ENCODE results near the gene CYP19A1.
"Not testable (repeated sequence)": the region's sequence is repeated elsewhere in the genome, so short reads cannot be mapped to it uniquely, and the experiment has no call there.

Gene CYP19A1

GRCh38 chr15:51190424-51191068 lies 147.8 kb downstream of the CYP19A1 start:
- TF ChIP-seq REST (IDR thresholded peaks at IDR 0.05; ENCODE audit: insufficient replicate concordance, low read depth) (no peak), POLR2AphosphoS5 (IDR thresholded peaks at IDR 0.05; ENCODE audit: low read depth) (no peak), GABPA (IDR thresholded peaks at IDR 0.05; ENCODE audit: low read depth) (no peak), CTCF (IDR thresholded peaks at IDR 0.05; ENCODE audit: insufficient read depth, low read length) (no peak), SPI1 (IDR thresholded peaks at IDR 0.05; ENCODE audit: borderline replicate concordance, low read depth) (no peak)
- no peak overlapping the region for H3K4me3 ChIP-seq (replicated peaks; ENCODE audit: insufficient read depth, low read length)
- no peaks in the 10 kb centered on the region for H3K27me3 ChIP-seq (ENCODE audit: insufficient read depth, poor library complexity, severe bottlenecking)
- peak overlapping the region; percentile 57 for H3K27ac ChIP-seq (replicated peaks)
- DNase-seq (ENCODE audit: low read depth in 1 of 2, low spot score in 1 of 2): no peak

DNA sequence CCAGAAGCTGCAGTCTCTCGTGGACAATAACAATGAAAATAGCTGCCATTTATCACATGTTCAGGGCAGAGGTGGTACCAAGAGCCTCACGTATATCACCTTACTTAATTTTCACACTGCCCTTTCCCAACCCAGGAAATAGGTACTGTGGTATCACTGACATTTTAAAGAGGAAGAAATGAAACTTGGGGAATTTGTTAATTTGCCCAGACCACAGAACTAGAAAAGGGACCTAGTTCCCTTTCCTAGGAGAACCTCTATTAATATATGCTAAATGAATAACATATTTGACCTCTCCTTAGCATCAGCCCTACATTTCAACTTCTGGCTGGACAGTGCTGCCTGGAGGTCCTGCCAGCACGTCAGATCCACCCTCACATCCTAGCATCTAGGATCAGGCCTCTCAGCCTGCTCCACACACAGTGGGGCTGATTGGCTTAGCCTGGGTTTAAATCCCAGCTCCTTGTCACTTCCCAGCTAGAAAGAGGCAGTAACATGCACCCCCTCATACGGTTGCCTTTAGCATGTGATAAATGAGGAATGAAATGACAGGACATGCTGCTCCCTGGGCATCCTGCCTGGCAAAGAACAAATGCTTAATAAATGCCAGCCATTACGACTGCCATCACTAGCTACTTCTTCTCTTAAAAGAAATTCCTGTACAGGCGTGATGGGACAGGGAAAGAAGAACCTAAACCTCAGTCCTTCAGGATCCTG lies 148.6 kb downstream of the CYP19A1 start:
- no peaks in the 10 kb centered on the region for H3K27me3 ChIP-seq (ENCODE audit: insufficient read depth, poor library complexity, severe bottlenecking)
- TF ChIP-seq REST (IDR thresholded peaks at IDR 0.05; ENCODE audit: insufficient replicate concordance, low read depth): no peak
- TF ChIP-seq SPI1 (IDR thresholded peaks at IDR 0.05; ENCODE audit: borderline replicate concordance, low read depth): no peak
- no peak for TF ChIP-seq GABPA (IDR thresholded peaks at IDR 0.05; ENCODE audit: low read depth)
- no peak for TF ChIP-seq CTCF (IDR thresholded peaks at IDR 0.05; ENCODE audit: insufficient read depth, low read length)
- TF ChIP-seq POLR2AphosphoS5 (IDR thresholded peaks at IDR 0.05; ENCODE audit: low read depth): no peak
- H3K27ac ChIP-seq (replicated peaks): peak overlapping the region; percentile 92
- no peak overlapping the region for H3K4me3 ChIP-seq (replicated peaks; ENCODE audit: insufficient read depth, low read length)
- DNase-seq (ENCODE audit: low read depth in 1 of 2, low spot score in 1 of 2): peak in 1 of 2 experiments; percentile 69

DNA sequence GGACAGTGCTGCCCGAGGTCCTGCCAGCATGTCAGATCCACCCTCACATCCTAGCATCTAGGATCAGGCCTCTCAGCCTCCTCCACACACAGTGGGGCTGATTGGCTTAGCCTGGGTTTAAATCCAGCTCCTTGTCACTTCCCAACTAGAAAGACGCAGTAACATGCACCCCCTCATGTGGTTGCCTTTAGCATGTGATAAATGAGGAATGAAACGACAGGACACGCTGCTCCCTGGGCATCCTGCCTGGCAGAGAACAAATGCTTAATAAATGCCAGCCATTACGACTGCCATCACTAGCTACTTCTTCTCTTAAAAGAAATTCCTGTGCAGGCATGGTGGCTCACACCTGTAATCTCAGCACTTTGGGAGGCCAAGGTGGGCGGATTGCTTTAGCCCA lies 149.6 kb downstream of the CYP19A1 start:
- DNase-seq (ENCODE audit: low read depth in 1 of 2, low spot score in 1 of 2); H3K4me3 ChIP-seq (replicated peaks; ENCODE audit: insufficient read depth, low read length); H3K27me3 ChIP-seq (ENCODE audit: insufficient read depth, poor library complexity, severe bottlenecking): not testable (repeated sequence)
- H3K27ac ChIP-seq (replicated peaks): peak overlapping the region; percentile 92

GRCh38 chr15:51186891-51187290 lies 151.5 kb downstream of the CYP19A1 start:
- Histone ChIP-seq H3K4me3 (replicated peaks; ENCODE audit: insufficient read depth, low read length) (no peak overlapping the region), H3K27me3 (ENCODE audit: insufficient read depth, poor library complexity, severe bottlenecking) (no peaks in the 10 kb centered on the region), H3K27ac (replicated peaks) (peak overlapping the region; percentile 92)
- DNase-seq (ENCODE audit: low read depth in 1 of 2, low spot score in 1 of 2): no peak
- TF ChIP-seq REST (IDR thresholded peaks at IDR 0.05; ENCODE audit: insufficient replicate concordance, low read depth) (no peak), SPI1 (IDR thresholded peaks at IDR 0.05; ENCODE audit: borderline replicate concordance, low read depth) (no peak), GABPA (IDR thresholded peaks at IDR 0.05; ENCODE audit: low read depth) (no peak), CTCF (IDR thresholded peaks at IDR 0.05; ENCODE audit: insufficient read depth, low read length) (no peak), POLR2AphosphoS5 (IDR thresholded peaks at IDR 0.05; ENCODE audit: low read depth) (no peak)

Measured in HL-60 (cell line).